Spleen (tissue), 7 donors: ENCODE data around the gene NME2.

Source experiments
- CTCF ChIP-seq, 11 experiments: fragments of 200-600 bp in 7 of 11; fragments of 450-650 bp in 4 of 11; sonication (generic) in 4 of 11; IDR thresholded peaks in 8 of 11; conservative IDR thresholded peaks in 3 of 11; 1 replicate in 7 of 11; 2 replicates in 4 of 11; pipeline versions ENCODE4 v1.4.0 to v1.8.0; 2016 to 2021; ENCODE audit warnings: antibody characterized with exemption in 11 of 11, inconsistent platforms in 4 of 11, mild to moderate bottlenecking in 1 of 11
- POLR2A ChIP-seq, 3 donors: fragments of 450-650 bp; IDR thresholded peaks; one replicate each; pipeline ENCODE4 v1.5.1; 2017; ENCODE audit warnings: antibody characterized with exemption in 3 of 3, mild to moderate bottlenecking in 1 of 3
- POLR2AphosphoS5 ChIP-seq, 3 donors: sonication (generic); formaldehyde crosslinking; IDR thresholded peaks; one replicate each; pipeline ENCODE4 v1.5.1; 2017; ENCODE audit warnings: antibody characterized with exemption in 3 of 3
- donor health status: DM: no; HTN: no; CAD: no; lungs with moderate emphysema.
- donor health status: DM: no; HTN: no; CAD: no.
- donor health status: DM: no; HTN: no; CAD: no.

- no peak for TF ChIP-seq CTCF (IDR thresholded peaks at IDR 0.05 in 8 of 11, conservative IDR thresholded peaks at IDR 0.05 in 3 of 11)
- TF ChIP-seq POLR2AphosphoS5 (IDR thresholded peaks at IDR 0.05): no peak
- no peak for TF ChIP-seq POLR2A (IDR thresholded peaks at IDR 0.05)
Measured at GRCh38 chr17:51170736-51171135, 4.5 kb downstream of the NME2 start.
